ENCODE measurements around the gene RASA3. TPM values are rescaled to one million over a fixed set of nuclear protein-coding genes. Genes with fewer than 3 reads are reported as not detected.
"Not testable (repeated sequence)": the region's sequence is repeated elsewhere in the genome, so short reads cannot be mapped to it uniquely, and the experiment has no call there.

RASA3 gene
- total RNA-seq, 1 donor, result 36.1 TPM

- TF ChIP-seq CTCF (IDR thresholded peaks at IDR 0.05; ENCODE audit: insufficient read depth, low read length), result no peak
- no peak overlapping the region for H3K4me3 ChIP-seq (ENCODE audit: low read depth, low read length)
- no peak for DNase-seq (ENCODE audit: low read depth)
Measured at GRCh38 chr13:114102131-114102520, 30.3 kb downstream of the RASA3 start.

GRCh38 chr13:114101358-114102130 lies 30.9 kb downstream of the RASA3 start:
- no peak overlapping the region for H3K4me3 ChIP-seq (ENCODE audit: low read depth, low read length)
- no peak for TF ChIP-seq CTCF (IDR thresholded peaks at IDR 0.05; ENCODE audit: insufficient read depth, low read length)
- DNase-seq (ENCODE audit: low read depth), result peak; percentile 36

GRCh38 chr13:114100446-114101357 lies 31.7 kb downstream of the RASA3 start:
- DNase-seq (ENCODE audit: low read depth), result peak; percentile 28
- no peak overlapping the region for H3K4me3 ChIP-seq (ENCODE audit: low read depth, low read length)
- TF ChIP-seq CTCF (IDR thresholded peaks at IDR 0.05; ENCODE audit: insufficient read depth, low read length), result no peak

- TF ChIP-seq CTCF (IDR thresholded peaks at IDR 0.05; ENCODE audit: insufficient read depth, low read length), result no peak
- H3K4me3 ChIP-seq (ENCODE audit: low read depth, low read length), result no peak overlapping the region
- peak; percentile 16 for DNase-seq (ENCODE audit: low read depth)
Measured at GRCh38 chr13:114099918-114100445, 32.4 kb downstream of the RASA3 start.

GRCh38 chr13:114099191-114099590 lies 33.2 kb downstream of the RASA3 start:
- peak; percentile 92 for DNase-seq (ENCODE audit: low read depth)
- H3K4me3 ChIP-seq (ENCODE audit: low read depth, low read length), result peak overlapping the region; percentile 28
- no peak for TF ChIP-seq CTCF (IDR thresholded peaks at IDR 0.05; ENCODE audit: insufficient read depth, low read length)

DNA sequence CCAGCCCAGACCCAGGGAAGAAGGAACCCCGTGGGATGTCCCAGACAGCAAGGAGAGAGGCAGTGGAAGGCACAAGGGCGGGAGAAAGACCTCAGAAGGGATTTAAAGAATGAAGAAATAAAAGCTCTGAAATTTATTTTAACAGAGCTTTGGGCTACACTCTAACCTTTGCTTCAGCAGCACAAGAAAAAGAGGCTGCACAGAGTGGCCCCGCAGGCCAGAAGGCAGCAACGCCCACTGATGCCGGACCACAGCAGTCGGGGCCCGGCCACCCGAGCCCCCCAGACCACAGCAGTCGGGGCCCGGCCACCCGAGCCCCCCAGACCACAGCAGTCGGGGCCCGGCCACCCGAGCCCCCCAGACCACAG lies 33.8 kb downstream of the RASA3 start:
- H3K4me3 ChIP-seq (ENCODE audit: low read depth, low read length); DNase-seq (ENCODE audit: low read depth): not testable (repeated sequence)

Data from fibroblast of the aortic adventitia (primary cell).